Calu3 (cell line): Measurements from ENCODE around the gene PTCH2. TPM values are rescaled to one million over a fixed set of nuclear protein-coding genes. Genes with fewer than 3 reads are reported as not detected.

ENCODE experiments used
- BruUV-seq: library from RNA; stranded (reverse); fragments of 400-500 nt; replicated peaks from 2 replicates; lab custom pipeline; 2021; lab: Mats Ljungman, UMichigan
- CTCF ChIA-PET: fragments of 300-600 bp; sonication (Branson Sonifier 250); formaldehyde crosslinking; loops from one replicate; lab custom pipeline; 2022; ENCODE audit warnings: antibody characterized with exemption; lab: Charles Lee
- DNase-seq: peaks from one replicate; pipeline ENCODE4 v3.0.0; 2022
- H3K27ac Mint-ChIP-seq: one replicate; pipeline ENCODE4 v1.8.0; 2022; ENCODE audit warnings: mixed read lengths; ENCODE audit not compliant: unreplicated experiment
- H3K27me3 Mint-ChIP-seq: one replicate; pipeline ENCODE4 v1.8.0; 2022; ENCODE audit warnings: mixed read lengths; ENCODE audit not compliant: unreplicated experiment
- H3K36me3 Mint-ChIP-seq: one replicate; pipeline ENCODE4 v1.8.0; 2022; ENCODE audit warnings: mild to moderate bottlenecking, moderate library complexity, mixed read lengths; ENCODE audit not compliant: insufficient read depth, unreplicated experiment
- H3K4me1 Mint-ChIP-seq: one replicate; pipeline ENCODE4 v1.8.0; 2022; ENCODE audit warnings: mild to moderate bottlenecking, low read depth, mixed read lengths; ENCODE audit not compliant: unreplicated experiment
- H3K4me3 Mint-ChIP-seq: one replicate; pipeline ENCODE4 v1.8.0; 2022; ENCODE audit warnings: mild to moderate bottlenecking, low read depth, moderate library complexity, mixed read lengths; ENCODE audit not compliant: unreplicated experiment
- H3K9me3 Mint-ChIP-seq: one replicate; pipeline ENCODE4 v1.8.0; 2022; ENCODE audit warnings: low read depth, mixed read lengths; ENCODE audit not compliant: unreplicated experiment
- CTCF ChIP-seq: fragments of 200-600 bp; IDR thresholded peaks from one replicate; pipeline ENCODE4 v1.8.0; 2022; ENCODE audit warnings: antibody characterized with exemption; ENCODE audit not compliant: unreplicated experiment
- intact Hi-C: fragments of 100-400 bp; cut with micrococcal nuclease; formaldehyde crosslinking; loops from one replicate; pipeline ENCODE4 v1.10.0; 2022; ENCODE audit not compliant: unreplicated experiment
- total RNA-seq: library from RNA; stranded (reverse); gene quantifications from 2 replicates; pipeline ENCODE4 v1.2.3, GENCODE V29; 2022

The PTCH2 gene
- total RNA-seq, 1 experiment from 2014 or later = 0.78 TPM

GRCh38 chr1:44788120-44788860 is 54.8 kb downstream of the PTCH2 start, which contains the start of gene BEST4:
Gene BEST4 (minus strand): TSS chr1:44788170. CDS start chr1:44787705, 465 bp downstream.
- Mint-ChIP-seq H3K9me3 (no peaks in the 10 kb centered on the region), H3K27ac (no peak within 1 kb of the TSS), H3K4me3 (no peak within 1 kb of the TSS), H3K36me3 (peaks cover 5% of the 10 kb centered on the region), H3K4me1 (peaks cover 2% of the 10 kb centered on the region), H3K27me3 (no peaks in the 10 kb centered on the region)
- TF ChIP-seq CTCF = no peak
- no peak for DNase-seq
- CTCF ChIA-PET = interaction anchor here (0.5 to 1.4 kb wide), 3 partner anchors 8 to 1292 kb away, joined by 3 read pairs; no protein-coding TSS in a partner anchor
- no TSS peak for BruUV-seq
- intact Hi-C loops = no loop called here

- Mint-ChIP-seq H3K27ac (no peak overlapping the region), H3K4me3 (no peak overlapping the region), H3K4me1 (no peaks in the 10 kb centered on the region), H3K36me3 (peaks cover 12% of the 10 kb centered on the region), H3K9me3 (no peaks in the 10 kb centered on the region), H3K27me3 (no peaks in the 10 kb centered on the region)
- no peak for DNase-seq
- CTCF ChIA-PET = interaction anchor here (1.4 kb wide), 1 partner anchor 9 kb away, joined by 3 read pairs; no protein-coding TSS in a partner anchor
- intact Hi-C loops = no loop called here
- no peak for TF ChIP-seq CTCF
- BruUV-seq = no TSS peak
Observed at GRCh38 chr1:44787506-44787905, 55.5 kb downstream of the PTCH2 start.

GRCh38 chr1:44786841-44787426 is 56.1 kb downstream of the PTCH2 start:
- TF ChIP-seq CTCF = no peak
- no peak for DNase-seq
- peaks cover 17% of the 10 kb centered on the region for H3K36me3 Mint-ChIP-seq
- H3K27ac Mint-ChIP-seq = no peak overlapping the region
- no peak overlapping the region for H3K4me3 Mint-ChIP-seq
- no peaks in the 10 kb centered on the region for H3K9me3 Mint-ChIP-seq
- no peaks in the 10 kb centered on the region for H3K27me3 Mint-ChIP-seq
- CTCF ChIA-PET = interaction anchor here (0.9 kb wide), 1 partner anchor 553 kb away, joined by 3 read pairs; no protein-coding TSS in a partner anchor
- intact Hi-C loops = no loop called here
- no TSS peak for BruUV-seq
- no peaks in the 10 kb centered on the region for H3K4me1 Mint-ChIP-seq

- CTCF ChIA-PET = interaction anchor here (0.9 kb wide), 1 partner anchor 553 kb away, joined by 3 read pairs; no protein-coding TSS in a partner anchor
- H3K4me3 Mint-ChIP-seq = no peak overlapping the region
- no peaks in the 10 kb centered on the region for H3K9me3 Mint-ChIP-seq
- DNase-seq = peak; percentile 76
- H3K27me3 Mint-ChIP-seq = no peaks in the 10 kb centered on the region
- H3K36me3 Mint-ChIP-seq = peaks cover 23% of the 10 kb centered on the region
- TF ChIP-seq CTCF = peak; percentile 94
- BruUV-seq = no TSS peak
- intact Hi-C loops = no loop called here
- H3K4me1 Mint-ChIP-seq = no peaks in the 10 kb centered on the region
- H3K27ac Mint-ChIP-seq = no peak overlapping the region
Observed at GRCh38 chr1:44786138-44786840, 56.8 kb downstream of the PTCH2 start.
